Naive thymus-derived CD4-positive, alpha-beta T cell (primary cell): ENCODE measurements around the gene FAM216B. TPM values are rescaled to one million over a fixed set of nuclear protein-coding genes. Genes with fewer than 3 reads are reported as not detected.

Source experiments
- ATAC-seq: fragments of 150-1000 bp; cut with Tn5 transposase; 2 replicates; pipeline ENCODE4 v1.10.0; 2021; ENCODE audit warnings: mild to moderate bottlenecking, moderate library complexity
- CTCF ChIA-PET: fragments of 350-600 bp; sonication (Branson Sonifier 250); formaldehyde crosslinking; loops from one replicate; lab custom pipeline; 2021; ENCODE audit warnings: antibody characterized with exemption; lab: Charles Lee
- POLR2A ChIA-PET: fragments of 350-600 bp; sonication (Branson Sonifier 250); formaldehyde crosslinking; loops from one replicate; lab custom pipeline; 2021; ENCODE audit warnings: antibody characterized with exemption, inconsistent platforms; lab: Charles Lee
- DNase-seq, 9 donors: peaks; one replicate each; pipeline versions ENCODE4 v3.0.0 to v3.0.0-alpha.2; 2020 to 2022; ENCODE audit warnings: mixed read lengths in 1 of 9
- H3K27ac ChIP-seq: one replicate; pipeline ENCODE4 v1.7.0; 2013; ENCODE audit warnings: mild to moderate bottlenecking, low read depth, low read length, moderate library complexity
- H3K27me3 ChIP-seq, 2 donors: one replicate each; pipeline ENCODE4 v1.7.0; 2013; ENCODE audit warnings: low read length in 2 of 2, mild to moderate bottlenecking in 2 of 2, moderate library complexity in 2 of 2; ENCODE audit not compliant: control insufficient read depth in 2 of 2, insufficient read depth in 2 of 2
- H3K36me3 ChIP-seq, 3 experiments: 1 replicate in 2 of 3; 2 replicates in 1 of 3; pipeline ENCODE4 v1.7.0; 2013; ENCODE audit warnings: low read length in 3 of 3, mild to moderate bottlenecking in 3 of 3, moderate library complexity in 1 of 3; ENCODE audit not compliant: insufficient read depth in 3 of 3, control insufficient read depth in 2 of 3
- H3K4me1 ChIP-seq, 2 donors: one replicate each; pipeline ENCODE4 v1.7.0; 2013; ENCODE audit warnings: low read length in 2 of 2, mild to moderate bottlenecking in 2 of 2, moderate library complexity in 1 of 2; ENCODE audit not compliant: control insufficient read depth in 2 of 2, insufficient read depth in 2 of 2
- H3K4me3 ChIP-seq: 2 replicates; pipeline ENCODE4 v1.7.0; 2013; ENCODE audit warnings: mild to moderate bottlenecking, low read length
- H3K9me3 ChIP-seq, 3 experiments: 1 replicate in 2 of 3; 2 replicates in 1 of 3; pipeline ENCODE4 v1.7.0; 2013; ENCODE audit warnings: low read length in 3 of 3; ENCODE audit not compliant: control insufficient read depth in 2 of 3
- H3K27ac Mint-ChIP-seq, 9 donors: one replicate each; pipeline ENCODE4 v1.8.0; 2020 to 2022; ENCODE audit warnings: mixed read lengths in 9 of 9, mild to moderate bottlenecking in 8 of 9, moderate library complexity in 5 of 9, inconsistent platforms in 2 of 9
- H3K27me3 Mint-ChIP-seq, 5 donors: one replicate each; pipeline ENCODE4 v1.8.0; 2021 to 2022; ENCODE audit warnings: mixed read lengths in 5 of 5, mild to moderate bottlenecking in 1 of 5
- H3K36me3 Mint-ChIP-seq, 5 donors: one replicate each; pipeline ENCODE4 v1.8.0; 2020 to 2022; ENCODE audit warnings: mixed read lengths in 5 of 5, mild to moderate bottlenecking in 3 of 5, inconsistent platforms in 1 of 5
- H3K4me1 Mint-ChIP-seq, 7 donors: one replicate each; pipeline ENCODE4 v1.8.0; 2020 to 2022; ENCODE audit warnings: mixed read lengths in 7 of 7, mild to moderate bottlenecking in 3 of 7, inconsistent platforms in 1 of 7
- H3K4me3 Mint-ChIP-seq, 10 donors: one replicate each; pipeline ENCODE4 v1.8.0; 2020 to 2022; ENCODE audit warnings: mild to moderate bottlenecking in 10 of 10, mixed read lengths in 10 of 10, moderate library complexity in 6 of 10, inconsistent platforms in 2 of 10
- H3K9me3 Mint-ChIP-seq, 11 donors: one replicate each; pipeline ENCODE4 v1.8.0; 2020 to 2022; ENCODE audit warnings: mixed read lengths in 11 of 11, mild to moderate bottlenecking in 4 of 11, inconsistent platforms in 1 of 11, moderate library complexity in 1 of 11
- intact Hi-C, 2 donors: fragments of 100-400 bp; cut with micrococcal nuclease; formaldehyde crosslinking; loops; one replicate each; pipeline ENCODE4 v1.15.1; 2023
- polyA plus RNA-seq, 2 donors: library from polyadenylated mRNA; unstranded; fragments of 300-500 nt; fragmentation: Illumina TruSeq; gene quantifications; one replicate each; pipeline ENCODE4 v1.2.3, GENCODE V29; 2021
- total RNA-seq, 6 experiments: library from RNA in 5 of 6; stranded (reverse) in 5 of 6; gene quantifications; 1 replicate in 5 of 6; 2 replicates in 1 of 6; pipeline ENCODE4 v1.2.3 and lab custom pipeline; 2021 to 2026

Gene FAM216B
- total RNA-seq (not detected), polyA plus RNA-seq (not detected), total RNA-seq (lab: John Stamatoyannopoulos, UW) (not detected)

GRCh38 chr13:42781352-42781751 is at the start of gene FAM216B:
Gene FAM216B, plus strand, starts transcription at chr13:42781584. Its CDS starts 2,484 bp downstream, at chr13:42784068.
- Histone ChIP-seq H3K27ac (no peak within 1 kb of the TSS), H3K36me3 (no peaks in the 10 kb centered on the region), H3K9me3 (no peaks in the 10 kb centered on the region), H3K4me1 (no peaks in the 10 kb centered on the region), H3K4me3 (no peak within 1 kb of the TSS), H3K27me3 (no peaks in the 10 kb centered on the region)
- Mint-ChIP-seq H3K9me3 (peaks cover 0 to 4% (median 0%) of the 10 kb centered on the region in 11 donors), H3K27ac (no peak within 1 kb of the TSS), H3K4me3 (no peak within 1 kb of the TSS), H3K27me3 (peaks cover 12 to 51% (median 27%) of the 10 kb centered on the region in 5 donors), H3K36me3 (no peaks in the 10 kb centered on the region), H3K4me1 (peaks cover 0 to 2% (median 0%) of the 10 kb centered on the region in 7 donors)
- intact Hi-C loops, result no loop called here
- ChIA-PET CTCF (no interaction called here), POLR2A (no interaction called here)
- DNase-seq, result no peak
- no peak for ATAC-seq

GRCh38 chr13:42732073-42732472 is 49.3 kb upstream of the FAM216B start:
- ATAC-seq, result no peak
- POLR2A ChIA-PET, result no interaction called here
- no peak overlapping the region for H3K4me3 ChIP-seq
- no peaks in the 10 kb centered on the region for H3K36me3 Mint-ChIP-seq
- no peak overlapping the region for H3K4me3 Mint-ChIP-seq
- H3K27ac ChIP-seq, result no peak overlapping the region
- H3K4me1 Mint-ChIP-seq, result no peaks in the 10 kb centered on the region
- no peak for DNase-seq
- no peaks in the 10 kb centered on the region for H3K36me3 ChIP-seq
- H3K4me1 ChIP-seq, result no peaks in the 10 kb centered on the region
- H3K9me3 Mint-ChIP-seq, result no peaks in the 10 kb centered on the region
- no peak overlapping the region for H3K27ac Mint-ChIP-seq
- H3K27me3 Mint-ChIP-seq, result peaks cover 5 to 13% (median 9%) of the 10 kb centered on the region in 5 donors
- H3K9me3 ChIP-seq, result no peaks in the 10 kb centered on the region
- H3K27me3 ChIP-seq, result no peaks in the 10 kb centered on the region
- intact Hi-C loops, result no loop called here
- CTCF ChIA-PET, result no interaction called here

- DNase-seq, result no peak
- Mint-ChIP-seq H3K4me1 (no peaks in the 10 kb centered on the region), H3K4me3 (no peak overlapping the region), H3K36me3 (no peaks in the 10 kb centered on the region), H3K27ac (no peak overlapping the region), H3K27me3 (peaks cover 9 to 17% (median 12%) of the 10 kb centered on the region in 5 donors), H3K9me3 (no peaks in the 10 kb centered on the region)
- POLR2A ChIA-PET, result no interaction called here
- Histone ChIP-seq H3K36me3 (no peaks in the 10 kb centered on the region), H3K27ac (no peak overlapping the region), H3K4me1 (no peaks in the 10 kb centered on the region), H3K27me3 (no peaks in the 10 kb centered on the region), H3K4me3 (no peak overlapping the region), H3K9me3 (no peaks in the 10 kb centered on the region)
- intact Hi-C loops, result no loop called here
- CTCF ChIA-PET, result no interaction called here
- no peak for ATAC-seq
These were observed 48.3 kb upstream of the FAM216B start for GRCh38 chr13:42733046-42733445.

GRCh38 chr13:42735010-42735409 is 46.4 kb upstream of the FAM216B start:
- ChIA-PET POLR2A (no interaction called here), CTCF (no interaction called here)
- Mint-ChIP-seq H3K27ac (no peak overlapping the region), H3K36me3 (no peaks in the 10 kb centered on the region), H3K4me1 (no peaks in the 10 kb centered on the region), H3K27me3 (peaks cover 4 to 22% (median 12%) of the 10 kb centered on the region in 5 donors), H3K4me3 (no peak overlapping the region), H3K9me3 (no peaks in the 10 kb centered on the region)
- intact Hi-C loops, result no loop called here
- H3K27me3 ChIP-seq, result no peaks in the 10 kb centered on the region
- ATAC-seq (no peak), DNase-seq (no peak)
- H3K4me3 ChIP-seq, result no peak overlapping the region
- no peak overlapping the region for H3K27ac ChIP-seq
- no peaks in the 10 kb centered on the region for H3K4me1 ChIP-seq
- H3K36me3 ChIP-seq, result no peaks in the 10 kb centered on the region
- H3K9me3 ChIP-seq, result no peaks in the 10 kb centered on the region

- H3K9me3 ChIP-seq, result no peaks in the 10 kb centered on the region
- H3K27me3 Mint-ChIP-seq, result peaks cover 7 to 26% (median 11%) of the 10 kb centered on the region in 5 donors
- no peaks in the 10 kb centered on the region for H3K9me3 Mint-ChIP-seq
- intact Hi-C loops, result no loop called here
- DNase-seq (no peak), ATAC-seq (no peak)
- H3K36me3 ChIP-seq, result no peaks in the 10 kb centered on the region
- H3K4me3 Mint-ChIP-seq, result no peak overlapping the region
- ChIA-PET POLR2A (no interaction called here), CTCF (no interaction called here)
- H3K27ac ChIP-seq, result no peak overlapping the region
- no peaks in the 10 kb centered on the region for H3K27me3 ChIP-seq
- H3K4me3 ChIP-seq, result no peak overlapping the region
- no peak overlapping the region for H3K27ac Mint-ChIP-seq
- H3K4me1 Mint-ChIP-seq, result peaks cover 0 to 2% (median 0%) of the 10 kb centered on the region in 7 donors
- no peaks in the 10 kb centered on the region for H3K4me1 ChIP-seq
- H3K36me3 Mint-ChIP-seq, result no peaks in the 10 kb centered on the region
These were observed 40.6 kb upstream of the FAM216B start for GRCh38 chr13:42740753-42741152.

- Mint-ChIP-seq H3K36me3 (no peaks in the 10 kb centered on the region), H3K27ac (no peak overlapping the region), H3K4me3 (no peak overlapping the region), H3K4me1 (peaks cover 0 to 2% (median 0%) of the 10 kb centered on the region in 7 donors), H3K9me3 (no peaks in the 10 kb centered on the region), H3K27me3 (peaks cover 4 to 25% (median 11%) of the 10 kb centered on the region in 5 donors)
- Histone ChIP-seq H3K9me3 (no peaks in the 10 kb centered on the region), H3K36me3 (no peaks in the 10 kb centered on the region), H3K27me3 (no peaks in the 10 kb centered on the region), H3K4me1 (no peaks in the 10 kb centered on the region), H3K27ac (no peak overlapping the region), H3K4me3 (no peak overlapping the region)
- CTCF ChIA-PET, result no interaction called here
- DNase-seq (no peak), ATAC-seq (no peak)
- intact Hi-C loops, result no loop called here
- POLR2A ChIA-PET, result no interaction called here
These were observed 39.5 kb upstream of the FAM216B start for GRCh38 chr13:42741914-42742313.

- Mint-ChIP-seq H3K4me1 (peaks cover 0 to 6% (median 0%) of the 10 kb centered on the region in 7 donors), H3K4me3 (no peak overlapping the region), H3K27me3 (peaks cover 10 to 24% (median 16%) of the 10 kb centered on the region in 5 donors), H3K36me3 (no peaks in the 10 kb centered on the region), H3K9me3 (no peaks in the 10 kb centered on the region), H3K27ac (no peak overlapping the region)
- Histone ChIP-seq H3K27ac (no peak overlapping the region), H3K4me3 (no peak overlapping the region), H3K27me3 (no peaks in the 10 kb centered on the region), H3K9me3 (no peaks in the 10 kb centered on the region), H3K4me1 (no peaks in the 10 kb centered on the region), H3K36me3 (no peaks in the 10 kb centered on the region)
- ATAC-seq (no peak), DNase-seq (no peak)
- POLR2A ChIA-PET, result no interaction called here
- CTCF ChIA-PET, result no interaction called here
- intact Hi-C loops, result no loop called here
These were observed 35.7 kb upstream of the FAM216B start for GRCh38 chr13:42745655-42746054.
